HG02970 (cell line): Measurements from ENCODE around the gene CA11.
"Not testable (repeated sequence)": the region's sequence is repeated elsewhere in the genome, so short reads cannot be mapped to it uniquely, and the experiment has no call there.

ENCODE experiments used
- ATAC-seq: cut with Tn5 transposase; IDR thresholded peaks from one replicate; pipeline ENCODE4 v1.9.1; 2021; ENCODE audit warnings: mild to moderate bottlenecking, moderate library complexity, moderate number of reproducible peaks; ENCODE audit not compliant: unreplicated experiment, low FRiP score

The CA11 gene

DNA sequence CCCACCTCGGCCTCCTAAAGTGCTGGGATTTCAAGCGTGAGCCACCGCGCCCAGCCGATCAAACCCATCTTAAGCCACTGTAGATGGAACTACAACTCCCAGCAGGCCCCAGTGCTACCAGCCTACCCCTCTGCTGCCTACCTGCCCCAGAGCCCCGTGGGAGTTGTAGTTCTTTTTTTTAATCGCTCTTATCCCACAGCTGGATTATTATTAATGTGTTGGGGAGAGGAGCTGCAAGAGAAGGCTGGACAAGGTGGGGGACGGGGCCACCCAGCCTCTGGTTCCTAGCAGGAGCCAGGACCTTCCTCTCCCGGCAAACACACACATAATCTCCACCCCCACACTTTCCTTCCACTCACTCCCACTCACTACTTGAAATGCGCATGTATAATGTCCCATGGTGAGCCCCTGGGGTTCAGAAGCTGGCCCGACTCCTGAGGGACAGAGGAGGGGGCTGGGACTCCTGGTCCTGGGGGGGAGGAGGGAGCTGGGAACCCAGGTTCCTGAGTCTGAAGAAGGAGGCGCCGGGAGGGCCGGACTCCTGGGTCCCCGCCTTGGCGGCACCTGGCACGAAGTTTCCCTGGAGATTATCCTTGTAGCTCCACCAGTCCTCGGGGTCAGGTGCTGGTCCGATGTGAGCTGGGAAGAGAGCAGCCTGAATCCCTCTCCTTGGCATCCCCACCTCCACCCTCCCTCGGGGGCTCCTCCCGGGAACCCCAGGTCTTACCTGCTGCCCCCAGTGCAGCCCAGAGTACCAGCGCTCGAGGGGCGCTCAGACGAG, 958 bp downstream of the CA11 start:
- no peak for ATAC-seq

DNA sequence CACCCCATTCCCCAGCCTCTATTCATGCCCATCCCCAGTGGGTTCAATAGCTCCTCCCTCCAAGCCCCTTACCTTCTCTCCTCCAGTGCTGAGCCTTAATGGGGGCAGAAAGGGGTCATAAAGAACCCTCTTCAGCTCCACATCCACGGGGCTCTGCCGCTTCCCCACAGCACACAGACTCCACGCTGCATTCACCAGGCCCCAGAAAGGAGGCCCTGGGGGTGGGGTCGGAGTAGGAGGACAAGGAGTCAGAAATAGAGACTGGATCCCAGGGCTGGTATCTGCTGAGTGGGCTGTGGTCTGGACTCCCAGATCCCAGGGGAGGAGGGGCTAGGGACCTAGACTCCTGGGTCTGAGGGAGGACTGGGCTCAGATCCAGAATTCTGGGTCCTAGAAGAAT, 1.6 kb downstream of the CA11 start:
- ATAC-seq: no peak

DNA sequence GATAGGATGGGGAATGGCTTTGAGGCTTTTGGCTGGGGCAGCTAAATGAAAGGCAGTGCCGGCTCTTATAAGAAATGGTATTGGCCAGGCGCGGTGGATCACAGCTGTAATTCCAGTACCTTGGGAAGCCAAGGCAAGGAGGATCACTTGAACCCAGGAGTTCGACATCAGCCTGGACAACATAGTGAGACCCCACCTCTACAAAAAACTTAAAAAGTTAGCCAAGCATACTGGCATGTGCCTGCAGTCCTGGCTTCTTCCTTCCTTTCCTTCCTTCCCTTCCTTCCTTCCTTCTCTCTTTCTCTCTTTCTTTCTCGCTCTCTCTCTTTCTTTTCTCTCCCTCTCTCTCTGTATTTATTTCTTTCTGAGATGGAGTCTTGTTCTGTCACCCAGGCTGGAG, 3.1 kb downstream of the CA11 start:
- ATAC-seq: no peak

DNA sequence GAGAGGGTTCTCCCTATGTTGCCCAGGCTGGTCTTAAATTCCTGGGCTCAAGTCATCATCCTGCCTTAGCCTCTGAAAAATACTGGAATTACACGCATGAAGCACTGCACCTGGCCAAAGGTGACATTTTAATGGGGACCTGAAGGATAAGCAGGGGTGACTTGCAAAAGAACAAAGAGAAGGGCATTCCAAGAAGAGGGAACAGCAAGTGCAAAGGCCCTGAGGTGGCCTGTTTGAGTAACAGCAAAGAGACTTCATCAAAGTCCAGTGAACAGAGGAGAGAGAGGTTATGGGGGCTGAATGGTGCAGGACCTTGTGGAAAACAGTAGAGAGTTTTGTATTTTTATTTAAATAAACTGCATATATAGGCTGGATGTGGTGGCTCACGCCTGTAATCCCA, 4.1 kb downstream of the CA11 start:
- no peak for ATAC-seq

DNA sequence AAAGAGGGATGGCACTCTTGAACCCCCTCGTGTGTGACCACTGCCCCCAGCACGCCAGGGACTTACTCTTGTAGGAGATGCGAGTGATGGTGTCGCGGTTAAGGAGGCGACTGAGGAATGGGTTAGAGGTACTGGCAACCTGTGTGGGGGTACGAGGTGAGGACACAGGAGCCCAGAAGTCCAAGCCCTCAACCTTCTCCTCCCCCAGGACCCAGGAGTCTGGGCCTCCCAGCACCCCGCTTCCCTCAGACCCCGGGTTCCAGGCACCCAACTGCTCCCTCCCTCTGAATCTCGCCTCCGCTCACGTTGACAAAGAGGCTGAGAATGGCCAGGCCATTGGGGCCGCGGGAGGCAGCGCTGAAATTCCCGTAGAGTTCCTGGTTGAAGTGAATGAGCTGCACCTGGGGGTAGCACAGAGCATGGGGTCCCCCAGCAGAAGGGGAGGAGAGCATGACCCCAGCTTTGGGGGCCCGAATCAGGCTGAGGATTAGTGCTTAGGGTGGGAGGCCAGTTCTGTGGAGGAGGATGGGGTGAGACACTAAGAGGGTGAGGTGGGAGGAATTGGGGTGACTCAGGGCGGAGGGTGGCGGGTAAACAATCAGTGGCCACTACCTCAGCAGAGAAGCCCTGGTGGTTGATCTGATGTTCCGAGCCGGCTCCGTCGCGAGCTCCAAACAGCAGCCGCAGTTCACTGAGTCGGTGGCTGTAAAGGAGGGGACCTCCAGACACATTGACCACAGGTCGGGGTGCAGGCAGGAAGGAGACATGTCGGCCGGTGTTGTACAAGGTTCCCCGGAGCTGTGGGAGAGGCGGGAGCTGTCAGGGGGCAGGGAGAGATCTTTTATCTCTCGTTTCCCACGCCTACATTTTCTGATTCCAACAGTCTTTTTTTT, 6.3 kb downstream of the CA11 start:
- ATAC-seq: no peak

DNA sequence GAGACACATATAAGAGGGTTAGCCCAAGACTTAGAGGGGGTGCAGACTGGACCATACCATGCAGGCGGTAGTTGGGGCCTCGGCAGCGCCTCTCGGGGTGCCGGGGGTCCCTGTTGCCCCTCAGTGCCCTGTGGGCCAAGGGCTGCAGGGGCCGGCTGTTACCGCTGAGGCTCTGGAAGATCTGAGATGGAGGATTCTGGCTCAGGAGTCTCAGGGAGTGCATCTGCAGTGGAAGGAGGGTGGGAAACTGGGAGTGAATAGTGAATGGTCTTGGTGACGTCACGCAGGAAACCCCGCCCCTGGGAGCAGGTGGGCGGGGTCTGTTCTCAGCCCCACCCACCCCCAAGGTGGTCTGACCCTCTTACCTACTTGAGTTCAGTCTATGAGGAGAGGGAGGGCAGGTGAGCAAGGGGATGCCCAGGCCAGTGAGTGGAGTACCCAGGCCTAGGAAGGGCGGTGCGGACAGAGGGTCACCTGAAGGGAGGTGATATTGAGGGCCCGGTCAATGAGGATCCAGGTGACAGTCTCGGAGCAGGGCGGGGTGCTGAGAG, 7.1 kb downstream of the CA11 start:
- ATAC-seq: no peak

DNA sequence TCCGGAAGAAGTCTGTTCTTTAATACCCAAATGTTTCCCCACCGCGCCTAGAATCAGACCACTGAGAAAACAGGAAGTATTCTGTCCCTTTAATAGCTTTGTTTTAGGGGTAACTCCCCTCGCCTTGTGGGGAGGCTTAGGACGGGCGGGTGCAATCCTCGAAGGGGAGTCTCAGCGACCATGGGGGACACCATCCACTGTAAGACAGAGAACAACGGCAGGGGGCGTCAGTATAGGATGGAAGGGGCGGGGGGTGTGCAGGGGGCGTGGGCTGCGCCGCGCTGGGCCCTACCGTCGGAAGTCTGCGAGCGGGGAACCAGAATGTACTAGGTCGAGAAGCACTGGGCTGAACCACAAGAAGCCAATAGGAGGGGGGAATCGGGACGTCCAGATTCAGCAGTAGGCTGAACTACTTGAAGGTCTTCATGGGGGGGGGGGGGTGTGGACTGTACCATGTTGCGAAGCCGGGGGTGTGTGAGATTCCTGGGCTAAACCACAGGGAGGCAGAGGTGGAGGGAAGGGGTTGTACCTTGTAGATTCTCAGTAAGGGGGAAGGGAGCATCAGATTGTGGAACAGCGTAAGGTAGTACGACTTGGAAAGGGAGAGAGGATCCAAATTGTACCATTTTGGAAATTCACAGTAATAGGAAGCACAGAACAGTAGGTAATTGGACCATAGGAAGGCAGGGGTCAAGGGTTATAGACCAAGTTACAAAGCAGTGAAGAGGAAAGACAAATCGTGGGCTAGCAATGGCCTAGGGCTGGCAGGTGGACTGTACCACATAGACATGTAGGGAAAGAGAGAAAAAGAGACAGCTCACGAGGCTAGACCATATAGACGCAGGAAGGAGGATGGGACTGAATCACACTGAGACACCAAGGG, 7.8 kb downstream of the CA11 start:
- ATAC-seq: no peak

DNA sequence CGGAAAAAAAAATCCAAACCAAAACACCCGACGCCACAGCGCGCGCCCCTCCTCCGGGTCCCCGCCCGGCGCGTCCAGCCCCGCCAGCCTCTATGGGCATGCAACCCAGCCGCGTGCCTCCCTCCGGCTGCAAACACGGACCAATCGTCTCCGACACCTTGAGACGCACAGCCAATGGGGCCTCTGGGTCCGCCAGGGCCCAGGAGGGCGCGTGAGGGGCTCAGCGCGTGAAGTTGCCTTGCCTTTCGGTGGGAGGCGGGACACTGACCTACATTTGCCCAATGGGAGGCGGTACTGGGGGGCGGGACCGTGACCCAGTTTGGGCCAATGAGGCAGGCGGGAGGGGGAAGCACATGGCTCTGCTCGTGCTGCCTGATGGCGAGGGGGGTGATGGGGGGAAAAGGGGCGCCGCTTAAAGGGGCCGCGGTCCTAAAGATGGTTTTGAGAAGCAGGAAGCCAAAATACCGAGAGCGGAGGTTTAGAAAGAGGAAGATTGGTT, 8.5 kb downstream of the CA11 start:
- peak; percentile 62 for ATAC-seq

DNA sequence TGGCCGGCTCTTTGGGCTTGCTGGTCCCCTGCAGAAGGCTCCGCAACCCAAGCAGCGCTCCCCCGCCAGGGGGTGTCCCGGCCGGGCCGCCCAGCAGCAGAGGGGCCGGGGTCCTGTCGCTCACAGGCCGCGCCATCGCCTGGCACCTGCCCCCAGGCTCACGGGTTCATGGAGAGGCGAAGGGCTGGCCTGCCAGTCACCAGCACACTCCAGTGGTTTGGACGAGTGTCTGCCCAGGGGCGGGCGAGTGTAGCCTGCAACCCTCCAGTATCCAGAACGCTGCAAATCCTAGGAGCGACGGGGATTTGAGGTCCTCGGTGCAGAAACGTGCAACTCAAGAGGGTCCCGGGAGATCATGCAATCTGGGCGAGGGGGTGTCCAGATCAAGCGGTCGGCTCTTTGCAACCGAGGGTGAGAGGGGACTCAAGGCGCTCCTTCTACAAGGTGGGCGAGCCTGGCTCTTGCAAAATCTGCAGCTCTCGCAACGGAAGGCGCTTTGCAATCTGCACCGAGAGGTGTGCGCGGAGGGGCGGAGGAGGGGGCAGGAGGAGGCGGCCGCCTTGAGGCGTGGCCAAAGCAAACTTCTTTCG, 9.0 kb downstream of the CA11 start, which contains the start of gene DBP:
DBP (minus strand) TSS at position 521 of the 590 bp plus-strand sequence; CDS start at position 136, 385 bp downstream.
- no peak for ATAC-seq

DNA sequence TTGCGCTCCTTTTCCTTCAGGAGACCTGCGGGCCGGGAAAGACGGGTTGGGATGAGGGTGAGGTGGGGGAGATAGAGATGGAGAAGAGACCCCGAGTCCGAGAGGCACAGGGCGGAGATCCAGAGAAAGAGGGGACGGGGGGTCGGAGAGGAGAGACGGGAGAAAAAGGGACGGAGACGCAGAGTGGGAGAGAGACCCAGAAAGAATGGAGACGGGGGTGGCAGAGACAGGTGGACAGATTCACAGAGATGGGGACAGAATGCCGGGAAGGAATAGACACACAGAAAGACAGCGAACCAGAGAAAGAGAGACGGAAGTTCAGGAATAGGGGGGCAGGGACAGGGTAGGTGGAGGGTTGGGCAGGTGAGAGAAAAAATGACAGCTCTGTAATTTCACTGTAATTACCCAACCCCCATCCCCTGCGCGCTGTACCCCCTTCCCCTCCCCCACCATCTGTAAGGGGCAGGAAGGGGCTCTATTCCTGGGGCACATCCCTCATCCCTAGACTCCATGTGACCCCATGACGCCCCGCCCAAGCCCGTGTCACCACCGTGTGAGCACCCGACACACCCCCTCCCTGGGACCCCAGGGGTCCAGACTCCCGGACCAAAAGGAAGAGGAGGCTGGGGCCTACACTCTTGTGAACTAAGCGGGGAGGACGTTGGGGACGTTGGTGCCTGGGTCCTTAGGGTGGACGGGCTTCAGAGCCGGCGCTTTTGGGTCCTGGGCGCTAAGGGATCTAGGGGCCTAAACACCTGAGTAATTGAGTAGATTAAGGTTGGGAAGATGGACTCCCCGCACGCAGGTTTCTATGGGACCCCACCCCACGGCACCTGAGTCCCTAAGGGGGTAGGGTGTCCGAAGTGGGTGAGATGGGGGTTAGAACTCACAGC, 9.8 kb downstream of the CA11 start:
- no peak for ATAC-seq

DNA sequence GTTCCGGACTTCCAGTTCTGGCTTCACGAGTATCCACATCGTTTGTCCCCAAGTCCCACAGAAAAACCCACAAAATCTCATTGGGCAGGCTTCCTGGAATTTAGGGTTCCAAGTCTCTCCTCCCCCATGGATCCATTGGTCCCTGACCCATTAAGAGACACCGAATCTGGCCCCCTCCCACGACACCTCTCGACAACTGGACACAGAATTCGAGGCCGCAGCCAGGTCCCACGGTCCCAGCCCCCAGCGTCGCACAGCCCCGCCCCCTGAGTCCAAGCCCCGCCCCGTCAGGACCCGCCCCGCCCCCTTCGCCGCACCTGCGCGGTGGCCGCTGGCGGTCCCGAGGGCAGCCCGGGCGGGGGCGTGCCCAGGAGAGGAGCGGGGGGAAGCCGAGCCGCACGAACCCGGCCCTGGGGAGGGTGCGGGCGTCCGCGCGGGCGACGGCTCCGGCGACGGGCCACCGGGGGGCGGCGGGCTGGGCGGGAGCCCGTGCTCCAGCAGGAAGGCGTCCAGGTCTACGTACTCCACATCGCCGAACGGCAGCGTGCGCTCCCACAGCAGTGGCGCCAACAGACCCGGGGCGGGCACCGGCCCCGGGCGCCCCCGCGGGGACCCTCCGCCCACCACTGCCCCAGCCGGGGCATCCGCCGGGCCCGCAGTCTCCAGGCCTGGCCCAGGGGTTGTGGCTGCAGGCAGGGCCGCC, 10.6 kb downstream of the CA11 start:
- ATAC-seq: no peak

DNA sequence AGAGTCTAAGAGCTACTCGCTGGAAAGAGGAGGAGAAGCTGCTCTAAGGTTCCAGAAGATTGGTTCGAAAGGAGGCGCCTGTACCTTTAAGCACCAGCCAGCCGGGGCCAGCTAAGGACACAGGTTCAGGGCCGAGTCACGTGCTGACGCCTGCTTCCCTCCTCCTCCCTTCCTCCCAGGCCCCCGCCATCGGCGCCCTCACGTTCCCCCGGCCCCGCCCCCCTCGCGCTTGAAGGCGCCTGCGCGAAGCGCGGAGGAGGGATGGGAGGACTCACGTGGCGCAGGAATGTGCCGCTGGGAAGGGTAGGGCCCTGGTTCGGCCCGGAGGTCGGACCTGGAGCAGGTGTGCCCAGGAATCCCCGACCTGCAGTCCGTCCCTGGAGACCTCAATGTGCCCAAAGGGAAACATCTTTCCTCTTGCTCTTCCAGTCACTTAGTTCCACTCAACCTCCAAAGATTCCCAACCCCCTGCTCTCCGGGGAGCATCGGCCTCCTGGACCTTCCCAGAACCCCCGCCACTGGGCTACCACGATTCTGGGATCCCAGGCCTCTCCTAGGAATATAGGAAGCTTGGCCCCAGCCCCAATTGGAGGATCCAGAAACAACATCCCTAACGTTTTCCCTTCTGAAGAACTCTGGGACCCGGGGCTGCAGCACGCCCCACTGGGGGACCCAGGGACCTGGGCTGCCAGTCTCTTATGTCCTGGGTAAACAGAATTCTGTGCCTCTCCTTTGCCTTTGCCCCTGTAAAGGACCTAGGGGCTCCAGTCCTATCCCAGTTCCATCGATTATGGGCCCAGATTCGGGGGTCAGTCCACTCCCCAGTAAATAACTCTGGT, 11.3 kb downstream of the CA11 start:
- peak; percentile 35 for ATAC-seq

DNA sequence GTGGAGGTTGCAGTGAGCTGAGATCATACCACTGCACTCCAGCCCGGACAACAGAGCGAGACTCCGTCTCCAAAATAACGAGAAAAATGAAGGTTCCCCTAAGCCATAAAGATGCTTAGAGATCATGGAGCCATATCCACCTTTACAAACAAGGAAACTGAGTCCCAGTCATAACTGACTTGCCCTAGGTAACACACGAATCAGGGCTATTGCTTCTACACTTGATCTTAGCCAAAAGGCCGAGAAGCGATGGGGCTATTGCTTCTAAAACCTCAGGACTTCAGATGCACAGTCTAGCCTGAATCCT, 12.0 kb downstream of the CA11 start:
- ATAC-seq: no peak

DNA sequence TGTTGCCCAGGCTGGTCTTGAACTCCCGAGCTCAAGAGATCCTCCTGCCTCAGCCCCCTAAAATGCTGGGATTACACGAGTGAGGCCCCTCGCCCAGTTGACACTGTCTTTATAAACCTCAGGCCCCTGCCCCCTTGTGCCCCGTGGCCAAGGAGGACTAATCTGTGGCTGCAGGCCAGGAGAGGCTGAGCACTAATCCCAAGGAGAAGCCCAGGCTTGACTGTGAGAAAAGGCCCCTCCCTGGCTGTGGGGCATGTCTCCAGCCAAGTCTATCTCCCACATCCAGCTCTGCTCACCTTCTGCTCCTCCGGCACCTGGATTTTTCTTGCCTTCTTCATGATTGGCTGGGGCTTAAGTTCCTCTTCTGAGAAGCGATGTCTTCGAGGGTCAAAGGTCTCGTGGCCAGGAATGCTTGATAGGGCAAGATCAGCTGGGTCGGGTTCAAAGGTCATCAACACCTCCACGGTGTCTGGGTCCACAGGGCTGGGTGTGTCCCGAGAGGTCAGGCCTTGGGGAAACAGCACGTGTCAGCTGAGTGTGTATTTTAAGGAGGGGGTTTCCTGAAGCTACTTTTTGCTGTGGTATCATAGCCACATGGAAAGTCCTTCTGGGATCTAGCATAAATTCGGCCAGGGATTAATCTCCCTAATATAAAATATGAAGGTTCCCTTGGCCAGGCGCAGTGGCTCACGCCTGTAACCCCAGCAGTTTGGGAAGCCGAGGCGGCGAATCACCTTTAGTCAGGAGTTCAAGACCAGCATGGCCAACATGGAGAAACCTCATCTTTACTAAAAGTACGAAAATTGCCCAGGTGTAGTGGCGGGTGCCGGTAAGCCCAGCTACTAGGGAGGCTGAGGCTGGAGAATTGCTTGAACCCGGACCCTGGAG, 12.6 kb downstream of the CA11 start:
- ATAC-seq: no peak

DNA sequence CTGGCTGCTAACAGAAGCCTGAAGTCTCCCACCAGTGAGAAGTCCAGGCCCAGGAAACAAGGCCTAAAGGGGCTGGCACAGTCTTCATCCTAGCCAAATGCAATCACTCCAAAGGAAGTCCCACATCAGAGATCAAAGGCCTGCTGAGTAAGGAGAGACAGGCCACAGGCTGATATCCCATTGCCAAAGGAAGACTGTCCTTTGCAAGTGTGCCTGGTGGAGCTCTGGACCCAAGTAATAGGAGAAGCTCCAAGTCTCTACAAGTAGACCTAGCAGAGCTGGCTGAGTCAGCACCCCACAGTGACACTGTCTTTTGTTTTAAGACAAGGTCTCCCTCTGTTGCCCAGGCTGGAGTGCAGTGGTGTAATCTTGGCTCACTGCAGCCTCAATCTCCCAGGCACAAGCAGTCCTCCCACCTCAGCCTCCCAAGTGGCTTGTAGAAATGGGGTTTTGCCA, 13.3 kb downstream of the CA11 start:
- no peak for ATAC-seq

DNA sequence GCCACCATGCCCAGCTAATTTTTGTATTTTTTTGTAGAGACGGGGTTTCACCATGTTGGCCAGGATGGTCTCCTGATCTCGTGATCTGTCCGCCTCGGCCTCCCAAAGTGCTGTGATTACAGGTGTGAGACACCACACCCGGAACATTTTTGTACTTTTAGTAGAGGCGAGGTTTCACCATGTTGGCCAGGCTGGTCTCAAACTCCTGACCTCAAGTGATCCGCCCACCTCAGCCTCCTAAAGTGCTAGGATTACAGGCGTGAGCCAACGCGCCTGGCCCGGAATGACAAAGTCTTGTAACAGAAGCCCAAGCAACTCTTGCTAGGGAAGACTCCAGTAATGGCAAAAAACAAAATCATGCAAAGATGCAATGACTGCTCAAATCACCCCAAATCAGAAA, 13.7 kb downstream of the CA11 start:
- not testable (repeated sequence) for ATAC-seq
